ENCODE data around the gene PLCL2. TPM values are rescaled to one million over a fixed set of nuclear protein-coding genes. Genes with fewer than 3 reads are reported as not detected.

Gene PLCL2
- total and polyA plus RNA-seq, 8 donors = 1.8 to 12.1 (median 7.4) TPM

DNA sequence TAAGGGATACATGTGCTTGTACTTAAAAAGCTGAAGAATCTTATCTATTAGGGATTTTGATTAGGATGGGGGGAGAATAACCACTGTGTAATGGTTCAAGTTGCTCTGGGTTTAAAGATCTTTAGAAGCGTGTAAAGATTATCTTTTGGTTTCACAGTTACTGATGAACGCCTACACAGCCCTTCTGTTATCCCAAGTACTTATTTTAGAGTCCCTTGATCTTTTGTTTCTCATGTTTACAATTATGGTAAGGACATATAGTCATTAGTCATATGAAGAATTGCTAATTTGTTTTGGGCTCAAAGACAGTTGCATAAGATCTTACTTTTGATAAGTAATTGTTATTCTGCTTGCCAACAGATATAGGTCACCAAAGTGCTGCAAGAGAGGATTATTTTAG is 160.1 kb downstream of the PLCL2 start:
- no peaks in the 10 kb centered on the region for H3K27me3 ChIP-seq
- no peak for TF ChIP-seq CTCF (IDR thresholded peaks at IDR 0.05)
- no peak overlapping the region for H3K4me3 ChIP-seq
- DNase-seq (no peak), FAIRE-seq (no peak), ATAC-seq (no peak)
- WGBS, 2 donors = 93% methylated on average over 2 of the region's 2 CpGs
- intact Hi-C loops (cut with DNase I) = no loop called here
- H3K36me3 ChIP-seq = no peaks in the 10 kb centered on the region
- no peak overlapping the region for H3K27ac ChIP-seq
- H3K9me3 ChIP-seq = no peaks in the 10 kb centered on the region
- H3K4me1 ChIP-seq = peaks cover 0 to under 1% (median 0%) of the 10 kb centered on the region in 3 donors

DNA sequence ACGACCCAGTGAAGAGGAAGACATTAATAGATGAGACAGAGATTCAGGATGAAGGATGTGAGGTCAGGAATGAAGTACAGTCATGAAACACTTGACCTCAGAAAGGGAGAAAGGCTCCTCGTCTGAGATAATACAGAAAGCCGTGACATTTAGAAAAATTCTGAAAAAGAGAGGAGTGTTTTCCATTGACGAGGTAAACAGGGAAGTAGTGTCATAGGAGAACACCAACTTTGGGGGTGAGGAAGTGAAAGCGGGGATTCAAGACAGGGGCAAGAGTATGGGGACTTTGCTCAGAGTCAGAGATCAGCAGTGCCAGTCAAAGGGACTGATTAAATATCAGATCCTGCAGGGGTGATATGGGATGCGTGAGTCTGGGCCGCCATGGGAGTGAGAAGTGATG is 160.9 kb downstream of the PLCL2 start:
- DNase-seq = no peak
- no peak overlapping the region for H3K27ac ChIP-seq
- no peak for ATAC-seq
- no peaks in the 10 kb centered on the region for H3K4me1 ChIP-seq
- no peaks in the 10 kb centered on the region for H3K9me3 ChIP-seq
- no peak for FAIRE-seq
- H3K27me3 ChIP-seq = no peaks in the 10 kb centered on the region
- WGBS, 2 donors = 90 to 92% methylated on average over 7 of the region's 7 CpGs
- no peak overlapping the region for H3K4me3 ChIP-seq
- H3K36me3 ChIP-seq = no peaks in the 10 kb centered on the region
- no peak for TF ChIP-seq CTCF (IDR thresholded peaks at IDR 0.05)
- intact Hi-C loops (cut with DNase I) = no loop called here

DNA sequence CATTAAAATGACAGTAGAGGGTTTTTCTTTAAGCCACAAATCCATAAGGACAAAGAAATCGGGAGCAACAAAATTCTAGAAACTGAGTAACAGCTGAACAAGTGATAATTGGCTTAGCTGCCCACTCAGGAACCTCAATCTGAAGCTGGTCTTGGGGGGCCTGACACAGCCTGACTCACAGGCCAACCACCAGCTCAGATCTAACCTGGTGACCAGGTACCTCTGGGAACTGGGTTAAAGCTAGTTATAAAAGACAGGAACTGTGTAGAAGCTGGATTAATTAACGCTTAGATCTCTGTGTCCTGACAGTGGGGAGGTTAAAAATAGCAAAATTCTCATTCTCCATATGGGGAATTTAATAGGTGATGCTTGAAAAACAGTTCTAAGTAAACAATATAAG is 161.9 kb downstream of the PLCL2 start:
- H3K9me3 ChIP-seq = no peaks in the 10 kb centered on the region
- H3K4me1 ChIP-seq = no peaks in the 10 kb centered on the region
- FAIRE-seq (no peak), ATAC-seq (no peak), DNase-seq (no peak)
- H3K27ac ChIP-seq = no peak overlapping the region
- TF ChIP-seq CTCF (IDR thresholded peaks at IDR 0.05) = no peak
- WGBS, 2 donors = 93 to 94% methylated on average over 2 of the region's 2 CpGs
- no peak overlapping the region for H3K4me3 ChIP-seq
- no peaks in the 10 kb centered on the region for H3K36me3 ChIP-seq
- no peaks in the 10 kb centered on the region for H3K27me3 ChIP-seq
- intact Hi-C loops (cut with DNase I) = no loop called here

DNA sequence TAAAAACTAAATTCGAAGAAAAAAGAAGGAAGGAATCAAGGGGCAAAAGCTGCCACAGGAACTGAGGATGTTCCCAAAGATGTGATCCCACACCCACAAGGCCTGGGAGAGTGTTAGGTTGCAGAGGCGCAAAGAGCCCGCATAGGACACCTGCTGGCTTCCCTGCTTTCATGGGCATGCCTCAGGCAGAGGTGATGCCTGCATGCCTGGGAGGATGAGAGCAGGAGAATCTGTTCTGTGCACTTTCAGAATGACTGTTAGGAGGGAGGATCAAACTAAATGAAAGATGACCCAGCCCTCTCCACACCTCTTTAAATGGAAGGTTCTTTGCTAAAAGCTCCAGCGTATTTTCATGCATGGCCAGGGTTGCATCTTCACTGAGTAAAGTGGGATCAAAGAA is 162.4 kb downstream of the PLCL2 start:
- H3K27ac ChIP-seq = no peak overlapping the region
- DNase-seq (no peak), ATAC-seq (no peak), FAIRE-seq (no peak)
- no peak for TF ChIP-seq CTCF (IDR thresholded peaks at IDR 0.05)
- no peaks in the 10 kb centered on the region for H3K27me3 ChIP-seq
- 94 to 95% methylated on average over 4 of the region's 4 CpGs for WGBS, 2 donors
- H3K9me3 ChIP-seq = no peaks in the 10 kb centered on the region
- intact Hi-C loops (cut with DNase I) = no loop called here
- H3K36me3 ChIP-seq = no peaks in the 10 kb centered on the region
- H3K4me3 ChIP-seq = no peak overlapping the region
- H3K4me1 ChIP-seq = no peaks in the 10 kb centered on the region

DNA sequence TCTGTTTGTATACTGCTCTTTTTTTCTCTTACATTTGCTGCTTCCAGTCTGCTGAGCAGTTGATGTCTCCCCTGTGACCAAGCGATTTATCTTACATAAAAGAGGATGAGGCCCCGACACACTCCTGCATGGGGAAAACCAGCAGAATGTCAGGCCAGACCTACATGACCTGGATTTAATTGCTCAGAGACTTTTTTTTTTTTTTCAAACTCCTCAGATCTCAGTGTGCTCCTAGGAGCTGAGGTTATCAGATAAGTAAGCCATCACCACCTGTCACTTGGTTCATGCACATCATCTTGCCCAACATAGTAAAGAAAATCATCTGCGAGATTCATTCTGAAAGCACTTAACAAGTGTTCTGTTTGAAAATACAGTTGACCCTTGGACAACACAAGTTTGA is 163.1 kb downstream of the PLCL2 start:
- TF ChIP-seq CTCF (IDR thresholded peaks at IDR 0.05) = no peak
- ATAC-seq = peak in 2 of 4 donors; percentile 30 to 35
- no peak for DNase-seq
- FAIRE-seq = no peak
- WGBS, 2 donors = 93% methylated on average over 3 of the region's 3 CpGs
- H3K4me1 ChIP-seq = no peaks in the 10 kb centered on the region
- no peaks in the 10 kb centered on the region for H3K36me3 ChIP-seq
- no peaks in the 10 kb centered on the region for H3K9me3 ChIP-seq
- no peaks in the 10 kb centered on the region for H3K27me3 ChIP-seq
- intact Hi-C loops (cut with DNase I) = no loop called here
- no peak overlapping the region for H3K4me3 ChIP-seq
- no peak overlapping the region for H3K27ac ChIP-seq
